HepG2 (cell line): ENCODE data around the gene DHX34. TPM values are rescaled to one million over a fixed set of nuclear protein-coding genes. Genes with fewer than 3 reads are reported as not detected.

ENCODE experiments used
- ATAC-seq: fragments of 200-7000 bp; cut with Tn5 transposase; 3 replicates; pipeline ENCODE4 v1.9.1; 2020; ENCODE audit warnings: mild to moderate bottlenecking, moderate library complexity
- BruUV-seq: library from RNA; stranded (reverse); fragments of 400-500 nt; replicated peaks from 2 replicates; lab custom pipeline; 2021; lab: Mats Ljungman, UMichigan
- CTCF ChIA-PET: fragments of 300-600 bp; formaldehyde crosslinking; extraction: SDS; loops from one replicate; lab custom pipeline; 2021; ENCODE audit warnings: low total read pairs, inconsistent platforms, low intra/inter-chr PET ratio; lab: Yijun Ruan, JAX
- POLR2A ChIA-PET: fragments of 350-600 bp; sonication (Branson Sonifier 250); formaldehyde crosslinking; loops from one replicate; lab custom pipeline; 2020; ENCODE audit warnings: antibody characterized with exemption, inconsistent platforms; lab: Yijun Ruan, JAX
- DNase-seq: peaks from one replicate; pipeline ENCODE4 v3.0.0-alpha.2; 2015; ENCODE audit warnings: low spot score
- FAIRE-seq: peaks from 3 replicates; lab custom pipeline; 2011; peaks lifted over from hg19 to GRCh38; lab: Jason Lieb, UNC
- H2AFZ ChIP-seq: one replicate; pipeline ENCODE4 v1.6.1; 2011; ENCODE audit warnings: low read length, inconsistent platforms
- H3K27ac ChIP-seq: fragments of 300-600 bp; 3 replicates; pipeline ENCODE4 v1.8.0; 2011; ENCODE audit warnings: mixed run types, mild to moderate bottlenecking, mixed read lengths, low read length, inconsistent platforms; ENCODE audit not compliant: insufficient read depth; ENCODE audit errors: extremely low read length
- H3K27me3 ChIP-seq, 2 experiments: fragments of 200-600 bp in 1 of 2; 2 replicates in 1 of 2; 3 replicates in 1 of 2; pipeline versions ENCODE4 v1.6.0 to v1.8.0; 2011; ENCODE audit warnings: low read length in 2 of 2, mild to moderate bottlenecking in 2 of 2, moderate library complexity in 2 of 2, inconsistent platforms in 1 of 2; ENCODE audit not compliant: insufficient read depth in 2 of 2, control insufficient read depth in 1 of 2
- H3K36me3 ChIP-seq, 2 experiments: fragments of 200-600 bp in 1 of 2; replicated peaks in 1 of 2; 2 replicates in 1 of 2; 3 replicates in 1 of 2; pipeline versions ENCODE4 v1.5.1 to v1.8.0; 2011; ENCODE audit warnings: low read length in 2 of 2, inconsistent platforms in 1 of 2; ENCODE audit not compliant: insufficient read depth in 2 of 2, control insufficient read depth in 1 of 2
- H3K4me1 ChIP-seq: 2 replicates; pipeline ENCODE4 v1.5.1; 2012; ENCODE audit warnings: low read length, inconsistent platforms; ENCODE audit not compliant: insufficient read depth
- H3K4me2 ChIP-seq: 2 replicates; pipeline ENCODE4 v1.6.0; 2011; ENCODE audit warnings: low read depth, low read length, inconsistent platforms
- H3K4me3 ChIP-seq, 3 experiments: fragments of 200-600 bp in 1 of 3; sonication (generic), shearing (Covaris generic) in 1 of 3; replicated peaks in 1 of 3; 2 replicates each; pipeline ENCODE4 v1.5.1; 2011 to 2016; ENCODE audit warnings: low read length in 3 of 3, inconsistent platforms in 2 of 3, low read depth in 2 of 3, mild to moderate bottlenecking in 2 of 3, control low read depth in 1 of 3, mixed read lengths in 1 of 3; ENCODE audit not compliant: insufficient read depth in 1 of 3
- H3K79me2 ChIP-seq: one replicate; pipeline ENCODE4 v1.6.1; 2011; ENCODE audit warnings: low read length, inconsistent platforms; ENCODE audit not compliant: insufficient read depth
- H3K9ac ChIP-seq: 2 replicates; pipeline ENCODE4 v1.6.0; 2011; ENCODE audit warnings: mild to moderate bottlenecking, low read depth, low read length, inconsistent platforms; ENCODE audit not compliant: insufficient read depth
- H3K9me3 ChIP-seq: 2 replicates; pipeline ENCODE4 v1.5.1; 2012; ENCODE audit warnings: mild to moderate bottlenecking, low read length
- H4K20me1 ChIP-seq: 2 replicates; pipeline ENCODE4 v1.6.0; 2011; ENCODE audit warnings: inconsistent platforms, mild to moderate bottlenecking, low read length, moderate library complexity; ENCODE audit not compliant: insufficient read depth
- ARID5B ChIP-seq: IDR thresholded peaks from 2 replicates; pipeline ENCODE4 v1.4.0; 2020; ENCODE audit warnings: mild to moderate bottlenecking, missing genetic modification reagents
- ELF4 ChIP-seq: sonication (generic); formaldehyde crosslinking; IDR thresholded peaks from 2 replicates; pipeline ENCODE4 v1.5.0; 2020; ENCODE audit warnings: missing genetic modification reagents, mild to moderate bottlenecking, moderate library complexity, borderline replicate concordance
- GATAD1 ChIP-seq: IDR thresholded peaks from 2 replicates; pipeline ENCODE4 v1.6.1; 2016; ENCODE audit warnings: missing genetic modification reagents, missing compliant biosample characterization
- HNF1A ChIP-seq, 2 experiments: sonication (generic) in 1 of 2; formaldehyde crosslinking in 1 of 2; IDR thresholded peaks; 2 replicates each; pipeline versions ENCODE4 v1.4.0 to v1.6.1; 2016 to 2020; ENCODE audit warnings: borderline replicate concordance in 1 of 2, low read depth in 1 of 2, mild to moderate bottlenecking in 1 of 2, missing genetic modification reagents in 1 of 2
- IRF2 ChIP-seq: IDR thresholded peaks from 2 replicates; pipeline ENCODE4 v1.6.1; 2018; ENCODE audit warnings: missing genetic modification reagents, missing compliant biosample characterization
- NCOA1 ChIP-seq: sonication (generic); formaldehyde crosslinking; IDR thresholded peaks from 2 replicates; pipeline ENCODE4 v1.9.0; 2021; ENCODE audit warnings: missing genetic modification reagents
- NCOA2 ChIP-seq: sonication (generic); formaldehyde crosslinking; IDR thresholded peaks from 2 replicates; pipeline ENCODE4 v1.8.0; 2022; ENCODE audit warnings: inconsistent platforms
- TBL1XR1 ChIP-seq: fragments of 150-350 bp; IDR thresholded peaks from 2 replicates; pipeline ENCODE4 v1.6.1; 2014; ENCODE audit warnings: borderline replicate concordance, low read length; ENCODE audit not compliant: partially characterized antibody
- ZBTB25 ChIP-seq: IDR thresholded peaks from 2 replicates; pipeline ENCODE4 v1.6.1; 2018; ENCODE audit warnings: missing genetic modification reagents
- ZMYM3 ChIP-seq: sonication (generic); formaldehyde crosslinking; IDR thresholded peaks from 2 replicates; pipeline ENCODE4 v1.5.1; 2020; ENCODE audit warnings: mild to moderate bottlenecking, missing genetic modification reagents
- ZNF629 ChIP-seq: sonication (generic); formaldehyde crosslinking; conservative IDR thresholded peaks from 2 replicates; pipeline ENCODE4 v1.5.0; 2020; ENCODE audit warnings: missing genetic modification reagents
- WGBS: methylation state at CpG from one replicate; pipeline ENCODE4 v1.1.6; 2017; ENCODE audit warnings: low lambda C conversion rate; 5-methylcytosine and 5-hydroxymethylcytosine counted together
- in situ Hi-C: cut with HindIII; loops from 2 replicates; pipeline ENCODE4 v1.10.0; 2017; ENCODE audit warnings: low pct_unique_long_range_greater_than_20kb; ENCODE audit not compliant: extremely low pct_ligation_motif_present
- intact Hi-C: fragments of 100-400 bp; cut with micrococcal nuclease; formaldehyde crosslinking; loops from one replicate; pipeline ENCODE4 v1.10.0; 2022; ENCODE audit not compliant: unreplicated experiment
- polyA plus RNA-seq, 8 experiments: library from polyadenylated mRNA; depleted of rRNA in 3 of 8; stranded (reverse) in 7 of 8; unstranded in 1 of 8; fragments of >200 nt; fragmentation: Illumina TruSeq in 4 of 8; extraction: Trizol in 4 of 8; gene quantifications; 2 replicates each; pipeline versions ENCODE4 v1.2.1 to v1.2.3, GENCODE V29; 2011 to 2016; ENCODE audit warnings: low read depth in 4 of 8, missing spikeins in 1 of 8, mixed read lengths in 1 of 8; ENCODE audit not compliant: insufficient read depth in 1 of 8
- total RNA-seq, 5 experiments: library from RNA; depleted of rRNA; stranded (reverse); fragments of >200 nt; fragmentation: Illumina TruSeq; extraction: Trizol; gene quantifications; 2 replicates each; pipeline ENCODE4 v1.2.3, GENCODE V29; 2016; ENCODE audit warnings: low read depth in 1 of 5

Gene DHX34
- total and polyA plus RNA-seq, 2 of the 13 experiments (the other 11 are each of a cell fraction or from before 2014, with no cell fraction given) = 9.2 to 12.0 TPM

- TF ChIP-seq ARID5B (CRISPR knock-in tag) = peak; percentile 24; the same call in 1 of the 2 replicates
- no peak for TF ChIP-seq NCOA2
- no peak for TF ChIP-seq GATAD1 (CRISPR knock-in tag)
- TF ChIP-seq IRF2 (CRISPR knock-in tag) = no peak
- TF ChIP-seq ZBTB25 (CRISPR knock-in tag) = no peak
Measured at GRCh38 chr19:47330466-47330869, 18.6 kb upstream of the DHX34 start (continued).

GRCh38 chr19:47331490-47331889, 17.6 kb upstream of the DHX34 start:
- H3K9ac ChIP-seq = no peak overlapping the region
- H3K36me3 ChIP-seq = no peaks in the 10 kb centered on the region
- FAIRE-seq (no peak), DNase-seq (no peak), ATAC-seq (no peak)
- ChIA-PET CTCF (no interaction called here), POLR2A (interaction anchor here (2.6 kb wide), 1 partner anchor 17 kb away, joined by 8 read pairs; the partner anchor contains the start of gene DHX34)
- H3K79me2 ChIP-seq = no peaks in the 10 kb centered on the region
- H3K27ac ChIP-seq = no peak overlapping the region
- no peaks in the 10 kb centered on the region for H3K9me3 ChIP-seq
- H3K27me3 ChIP-seq = peaks cover 0 to 18% of the 10 kb centered on the region in 2 experiments; a peak in 3 of 5 replicates
- H4K20me1 ChIP-seq = no peaks in the 10 kb centered on the region
- peak overlapping the region in 1 of 3 experiments; percentile 19; a peak in 1 of 6 replicates for H3K4me3 ChIP-seq
- TF ChIP-seq NCOA1 (CRISPR knock-in tag) (no peak), ZMYM3 (CRISPR knock-in tag) (peak; percentile 79), ELF4 (CRISPR knock-in tag) (no peak), ZNF629 (CRISPR knock-in tag) (peak; percentile 85), TBL1XR1 (no peak), HNF1A (IDR thresholded peaks at IDR 0.05; ENCODE audit: low read depth) (no peak), HNF1A (CRISPR knock-in tag; IDR thresholded peaks at IDR 0.05; ENCODE audit: borderline replicate concordance) (no peak)
- intact Hi-C loops = no loop called here
- no TSS peak for BruUV-seq
- WGBS = 56% methylated on average over 6 of the region's 6 CpGs
- H3K4me2 ChIP-seq = peak overlapping the region; percentile 50
- H3K4me1 ChIP-seq = peaks cover 41% of the 10 kb centered on the region
- no peak overlapping the region for H2AFZ ChIP-seq
- in situ Hi-C loops = no loop called here
